ENCODE measurements around the gene SH2D3A. TPM values are rescaled to one million over a fixed set of nuclear protein-coding genes. Genes with fewer than 3 reads are reported as not detected.

SH2D3A gene
- total and polyA plus RNA-seq, 10 donors: 7.5 to 17.1 (median 10.2) TPM

DNA sequence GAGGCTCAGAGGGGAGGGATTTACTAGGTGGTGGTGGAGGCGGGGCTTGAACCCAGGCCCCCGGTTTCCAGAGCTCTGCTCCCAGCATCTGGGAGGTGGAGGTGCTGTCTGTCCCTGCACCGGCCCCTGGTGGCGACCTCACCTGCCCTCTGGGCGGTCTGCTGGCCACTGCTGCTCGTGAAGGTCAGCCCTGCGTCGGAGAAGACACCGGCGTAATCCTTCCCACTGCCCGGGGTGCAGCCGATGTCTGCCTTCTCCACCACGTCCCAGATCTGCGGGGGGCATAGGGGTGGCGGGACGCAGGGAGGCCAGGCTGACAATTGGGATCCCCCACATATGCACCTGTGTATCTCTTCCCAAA lies 59.6 kb downstream of the SH2D3A start:
- no peak overlapping the region for H3K4me3 ChIP-seq
- DNase-seq: peak; percentile 67
- no peak overlapping the region for H3K27ac ChIP-seq
- peaks cover 0 to 8% (median 3%) of the 10 kb centered on the region in 6 donors for H3K4me1 ChIP-seq
- H3K9me3 ChIP-seq: no peaks in the 10 kb centered on the region
- TF ChIP-seq POLR2AphosphoS5 (IDR thresholded peaks at IDR 0.05) (no peak), CTCF (IDR thresholded peaks at IDR 0.05 in 8 of 11, conservative IDR thresholded peaks at IDR 0.05 in 3 of 11) (no peak), POLR2A (IDR thresholded peaks at IDR 0.05) (no peak)
- no peaks in the 10 kb centered on the region for H3K36me3 ChIP-seq
- intact Hi-C loops (cut with DNase I; ENCODE audit: low total_unique reads): no loop called here
- 73 to 86% (median 81%) methylated on average over 8 to 16 of the region's 16 CpGs for WGBS, 5 donors
- H3K27me3 ChIP-seq (replicated peaks in 1 of 7): peaks cover 0 to 53% (median 19%) of the 10 kb centered on the region in 7 donors

DNA sequence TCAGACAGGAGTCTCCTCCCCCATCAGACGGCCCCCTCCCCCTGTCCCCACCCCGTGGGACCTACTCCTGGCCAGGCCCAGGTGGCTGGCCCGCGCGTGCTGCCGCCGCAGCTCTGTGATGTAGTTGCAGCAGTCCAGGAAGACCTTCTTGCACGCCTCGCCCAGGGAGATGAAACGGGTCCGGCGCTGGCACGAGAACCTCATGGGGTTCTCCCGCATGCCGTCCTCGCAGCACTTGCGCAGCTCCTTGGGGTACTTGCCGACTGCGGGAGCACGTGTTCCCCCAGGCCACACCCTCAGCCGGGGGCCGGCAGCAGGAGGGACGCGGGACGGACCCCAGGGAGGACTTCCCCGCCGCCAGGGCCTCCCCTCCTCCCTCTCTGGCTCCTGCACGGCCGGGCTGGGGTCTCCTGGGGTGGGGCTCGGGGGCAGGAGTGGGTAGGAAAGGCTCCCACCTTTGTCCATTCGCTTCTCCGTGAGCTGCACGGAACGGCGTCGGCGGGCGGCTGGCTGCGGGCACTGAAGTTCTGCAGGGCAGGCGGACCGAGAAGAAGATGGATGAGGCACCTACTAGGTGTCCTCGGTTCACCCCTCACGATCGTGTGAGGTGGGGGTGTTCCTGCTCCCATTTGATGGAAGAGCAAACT lies 60.1 kb downstream of the SH2D3A start:
- Histone ChIP-seq H3K4me3 (no peak overlapping the region), H3K4me1 (peaks cover 0 to 8% (median 3%) of the 10 kb centered on the region in 6 donors), H3K27me3 (replicated peaks in 1 of 7) (peaks cover 0 to 53% (median 19%) of the 10 kb centered on the region in 7 donors), H3K36me3 (no peaks in the 10 kb centered on the region), H3K27ac (no peak overlapping the region), H3K9me3 (no peaks in the 10 kb centered on the region)
- intact Hi-C loops (cut with DNase I; ENCODE audit: low total_unique reads): no loop called here
- DNase-seq: peak; percentile 54
- no peak for TF ChIP-seq POLR2AphosphoS5 (IDR thresholded peaks at IDR 0.05)
- no peak for TF ChIP-seq CTCF (IDR thresholded peaks at IDR 0.05 in 8 of 11, conservative IDR thresholded peaks at IDR 0.05 in 3 of 11)
- TF ChIP-seq POLR2A (IDR thresholded peaks at IDR 0.05): no peak
- 85 to 90% (median 88%) methylated on average over 30 to 44 of the region's 44 CpGs for WGBS, 5 donors

DNA sequence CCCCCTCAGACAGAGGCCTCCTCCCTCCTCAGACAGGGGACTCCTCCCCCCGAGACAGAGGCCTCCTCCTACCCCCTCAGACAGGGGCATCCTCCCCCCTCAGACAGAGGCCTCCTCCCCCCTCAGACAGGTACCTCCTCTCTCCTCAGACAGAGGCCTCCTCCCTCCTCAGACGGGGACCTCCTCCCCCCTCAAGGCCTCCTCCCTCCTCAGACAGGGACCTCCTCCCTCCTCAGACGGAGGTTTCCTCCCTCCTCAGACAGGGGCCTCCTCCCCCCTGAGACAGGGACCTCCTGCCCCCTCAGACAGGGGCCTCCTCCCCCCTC lies 60.6 kb downstream of the SH2D3A start:
- Histone ChIP-seq H3K4me3 (no peak overlapping the region), H3K4me1 (peaks cover 0 to 8% (median 3%) of the 10 kb centered on the region in 6 donors), H3K27me3 (replicated peaks in 1 of 7) (peaks cover 0 to 48% (median 19%) of the 10 kb centered on the region in 7 donors), H3K36me3 (no peaks in the 10 kb centered on the region), H3K9me3 (no peaks in the 10 kb centered on the region), H3K27ac (no peak overlapping the region)
- WGBS, 5 donors: 34 to 73% (median 54%) methylated on average over 3 of the region's 3 CpGs
- no peak for TF ChIP-seq CTCF (IDR thresholded peaks at IDR 0.05 in 8 of 11, conservative IDR thresholded peaks at IDR 0.05 in 3 of 11)
- TF ChIP-seq POLR2A (IDR thresholded peaks at IDR 0.05): no peak
- TF ChIP-seq POLR2AphosphoS5 (IDR thresholded peaks at IDR 0.05): no peak
- intact Hi-C loops (cut with DNase I; ENCODE audit: low total_unique reads): no loop called here
- no peak for DNase-seq

DNA sequence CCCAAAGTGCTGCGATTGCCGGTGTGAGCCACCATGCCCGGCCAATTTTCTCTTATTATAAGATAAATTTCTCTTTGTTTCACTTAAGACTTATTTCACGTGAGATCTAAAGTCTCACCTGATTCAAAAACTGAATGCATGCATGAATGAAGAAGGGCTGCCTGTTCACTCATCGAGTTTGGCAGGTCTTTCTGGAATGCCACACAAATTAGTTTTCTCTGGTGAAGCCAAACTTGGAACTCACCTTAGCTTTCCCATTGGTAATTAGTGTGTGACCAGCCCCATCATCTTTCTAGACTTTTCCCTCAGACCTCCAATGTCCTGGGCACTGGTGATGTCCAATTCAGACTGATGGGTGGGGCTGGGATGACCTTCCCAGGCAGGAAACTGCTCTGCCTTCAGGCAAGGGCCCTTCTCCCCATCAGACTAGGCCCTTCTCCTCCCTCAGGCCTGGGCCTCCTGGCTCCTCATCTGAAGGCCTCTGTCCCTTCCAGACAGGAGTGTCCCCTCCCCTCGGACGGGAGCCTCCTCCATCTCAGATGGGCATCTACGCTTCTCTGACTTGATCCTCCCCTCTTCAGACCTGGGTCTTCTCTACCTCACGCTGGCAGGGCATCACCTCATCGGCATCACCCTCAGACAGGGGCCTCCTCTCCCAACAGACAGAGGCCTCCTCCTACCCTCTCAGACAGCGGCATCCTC lies 61.2 kb downstream of the SH2D3A start:
- H3K27ac ChIP-seq: no peak overlapping the region
- no peaks in the 10 kb centered on the region for H3K36me3 ChIP-seq
- WGBS, 5 donors: 79 to 87% (median 82%) methylated on average over 11 of the region's 11 CpGs
- H3K9me3 ChIP-seq: no peaks in the 10 kb centered on the region
- H3K4me3 ChIP-seq: no peak overlapping the region
- peaks cover 0 to 42% (median 19%) of the 10 kb centered on the region in 7 donors for H3K27me3 ChIP-seq (replicated peaks in 1 of 7)
- peaks cover 0 to 8% (median 3%) of the 10 kb centered on the region in 6 donors for H3K4me1 ChIP-seq
- TF ChIP-seq POLR2AphosphoS5 (IDR thresholded peaks at IDR 0.05) (no peak), POLR2A (IDR thresholded peaks at IDR 0.05) (no peak), CTCF (IDR thresholded peaks at IDR 0.05 in 8 of 11, conservative IDR thresholded peaks at IDR 0.05 in 3 of 11) (no peak)
- peak; percentile 19 for DNase-seq
- intact Hi-C loops (cut with DNase I; ENCODE audit: low total_unique reads): no loop called here

Data from spleen (tissue), 11 donors.